K562 (cell line): Measurements from ENCODE around the gene ACTL10. TPM values are rescaled to one million over a fixed set of nuclear protein-coding genes. Genes with fewer than 3 reads are reported as not detected.

Experiments
- CBX3 ChIP-seq, 2 experiments: IDR thresholded peaks; 1 replicate in 1 of 2; 2 replicates in 1 of 2; pipeline ENCODE4 v1.6.1; 2012; ENCODE audit warnings: inconsistent platforms in 2 of 2, low read length in 2 of 2, borderline replicate concordance in 1 of 2, control low read depth in 1 of 2
- FIP1L1 ChIP-seq: fragments of 200-400 bp; formaldehyde crosslinking; IDR thresholded peaks from 2 replicates; pipeline ENCODE4 v1.6.1; 2018; ENCODE audit warnings: mild to moderate bottlenecking, low read depth, low read length; ENCODE audit not compliant: poor library complexity, severe bottlenecking
- GTF2A2 ChIP-seq: IDR thresholded peaks from 2 replicates; pipeline ENCODE4 v1.6.1; 2016; ENCODE audit warnings: mild to moderate bottlenecking, missing genetic modification characterization, missing compliant biosample characterization
- HCFC1 ChIP-seq: IDR thresholded peaks from 2 replicates; pipeline ENCODE4 v1.6.1; 2012; ENCODE audit warnings: low read depth, low read length, improper control_type of control experiment
- NR4A1 ChIP-seq, 2 experiments: fragments of 250-450 bp in 1 of 2; fragments of 450-650 bp in 1 of 2; sonication (Bioruptor Pico) in 1 of 2; IDR thresholded peaks; 2 replicates each; pipeline versions ENCODE4 v1.4.0 to v1.6.1; 2016 to 2020; ENCODE audit warnings: mild to moderate bottlenecking in 2 of 2, missing compliant biosample characterization in 1 of 2, missing genetic modification characterization in 1 of 2, moderate library complexity in 1 of 2
- PPARD ChIP-seq: fragments of 250-450 bp; sonication (Bioruptor Pico); IDR thresholded peaks from 2 replicates; pipeline ENCODE4 v1.8.0; 2022; ENCODE audit warnings: inconsistent platforms, mild to moderate bottlenecking, moderate library complexity
- RBFOX2 ChIP-seq: fragments of 200-400 bp; formaldehyde crosslinking; IDR thresholded peaks from 2 replicates; pipeline ENCODE4 v1.6.1; 2017; ENCODE audit warnings: low read depth, mild to moderate bottlenecking, low read length, moderate library complexity
- REST ChIP-seq, 2 experiments: fragments of 450-650 bp; formaldehyde crosslinking in 1 of 2; IDR thresholded peaks; 2 replicates each; pipeline versions ENCODE4 v1.4.0 to v1.6.1; 2014 to 2020; ENCODE audit warnings: mild to moderate bottlenecking in 2 of 2, borderline replicate concordance in 1 of 2, low read depth in 1 of 2
- SMARCC2 ChIP-seq: fragments of 450-650 bp; IDR thresholded peaks from 2 replicates; pipeline ENCODE4 v1.6.1; 2017; ENCODE audit warnings: antibody characterized with exemption, moderate library complexity, mild to moderate bottlenecking, low read depth
- TAF7 ChIP-seq: fragments of 450-650 bp; IDR thresholded peaks from 2 replicates; pipeline ENCODE4 v1.6.1; 2016; ENCODE audit warnings: missing genetic modification characterization, missing compliant biosample characterization
- TGIF2 ChIP-seq: sonication (generic); formaldehyde crosslinking; IDR thresholded peaks from 2 replicates; pipeline ENCODE4 v1.8.1; 2022; ENCODE audit warnings: mild to moderate bottlenecking, missing genetic modification reagents, moderate library complexity
- U2AF1 ChIP-seq: fragments of 200-400 bp; formaldehyde crosslinking; optimal IDR thresholded peaks from 2 replicates; pipeline ENCODE3; 2017; ENCODE audit warnings: mild to moderate bottlenecking, low read depth, low read length, moderate library complexity
- ZBTB26 ChIP-seq: fragments of 450-650 bp; formaldehyde crosslinking; IDR thresholded peaks from 2 replicates; pipeline ENCODE4 v1.4.0; 2022; ENCODE audit warnings: missing genetic modification characterization
- ZNF197 ChIP-seq: fragments of 200-800 bp; sonication (Bioruptor generic); IDR thresholded peaks from 2 replicates; pipeline ENCODE4 v1.6.1; 2016; ENCODE audit warnings: low read depth, missing genetic modification characterization, missing compliant biosample characterization
- polyA plus RNA-seq, 8 experiments: library from polyadenylated mRNA; depleted of rRNA in 4 of 8; stranded (reverse) in 5 of 8; unstranded in 3 of 8; fragments of >200 nt; fragmentation: Nextera tagmentation in 2 of 8; fragmentation: Illumina TruSeq in 1 of 8; extraction: Ambion mirVana in 2 of 8; extraction: Trizol in 1 of 8; gene quantifications; 2 replicates each; pipeline versions ENCODE4 v1.2.1 to v1.2.3, GENCODE V29; 2011 to 2014; ENCODE audit warnings: inconsistent platforms in 1 of 8, missing spikeins in 1 of 8
- total RNA-seq, 7 experiments: library from RNA; depleted of rRNA in 6 of 7; stranded (reverse); fragments of >200 nt in 6 of 7; fragmentation: Illumina TruSeq in 2 of 7; extraction: Trizol in 2 of 7; gene quantifications; 2 replicates each; pipeline versions ENCODE4 v1.2.1 to v1.2.3, GENCODE V29; 2011 to 2021; ENCODE audit warnings: low replicate concordance in 1 of 7
- TF ChIP-seq, protein P1 (sequence below): sonication (generic); formaldehyde crosslinking; IDR thresholded peaks from 2 replicates; pipeline ENCODE4 v1.8.1; 2023; ENCODE audit warnings: mild to moderate bottlenecking, missing genetic modification reagents

Gene ACTL10
- total and polyA plus RNA-seq, 9 of the 15 experiments (the other 6 are each of a cell fraction or from before 2014, with no cell fraction given), result 0.07 to 0.14 TPM; not detected in 7

DNA sequence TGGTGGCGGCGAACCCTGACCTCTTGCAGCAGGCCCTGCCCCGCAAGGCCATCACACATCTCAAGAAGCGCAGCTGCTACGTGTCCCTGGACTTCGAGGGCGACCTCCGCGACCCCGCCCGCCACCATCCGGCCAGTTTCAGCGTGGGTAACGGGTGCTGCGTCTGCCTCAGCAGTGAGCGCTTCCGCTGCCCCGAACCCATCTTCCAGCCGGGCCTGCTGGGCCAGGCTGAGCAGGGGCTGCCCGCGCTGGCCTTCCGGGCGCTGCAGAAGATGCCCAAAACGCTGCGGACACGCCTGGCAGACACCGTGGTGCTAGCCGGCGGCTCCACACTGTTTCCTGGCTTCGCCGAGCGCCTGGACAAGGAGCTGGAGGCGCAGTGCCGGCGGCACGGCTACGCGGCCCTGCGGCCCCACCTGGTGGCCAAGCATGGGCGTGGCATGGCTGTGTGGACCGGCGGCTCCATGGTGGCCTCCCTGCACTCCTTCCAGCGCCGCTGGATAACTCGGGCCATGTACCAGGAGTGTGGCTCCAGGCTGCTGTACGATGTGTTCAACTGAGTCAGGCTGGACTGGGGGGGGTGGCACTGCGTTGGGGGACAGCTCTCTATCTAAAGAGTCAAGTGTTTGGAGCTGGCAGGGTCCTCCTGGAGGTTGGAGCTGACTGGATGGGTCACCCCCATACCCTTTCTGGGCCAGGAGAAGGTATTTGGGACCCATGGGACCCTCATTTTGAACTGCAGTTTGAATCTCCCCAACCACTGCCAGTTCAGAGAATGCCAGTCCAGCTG is 1.1 kb downstream of the ACTL10 start (continued):
- TF ChIP-seq TGIF2 (CRISPR knock-in tag) (0 out of 2 replicates have a peak, but pooled peaks have one; percentile 43), FIP1L1 (peak; percentile 25), RBFOX2 (peak; percentile 51), SMARCC2 (no peak), GTF2A2 (tag) (no peak), ZNF197 (CRISPR knock-in tag) (no peak), U2AF1 (peak; percentile 55), NR4A1 (CRISPR knock-in tag; IDR thresholded peaks at IDR 0.05) (no peak), NR4A1 (tag; IDR thresholded peaks at IDR 0.05) (no peak), REST (IDR thresholded peaks at IDR 0.05; ENCODE audit: borderline replicate concordance) (peak; percentile 26; the same call in 1 of the 2 replicates), REST (CRISPR knock-in tag; IDR thresholded peaks at IDR 0.05; ENCODE audit: low read depth) (no peak), CBX3 (IDR thresholded peaks at IDR 0.05; ENCODE audit: borderline replicate concordance in 1 of 2, low read length in 2 of 2) (no peak), PPARD (CRISPR knock-in tag) (no peak), ZBTB26 (CRISPR knock-in tag) (no peak), TAF7 (tag) (no peak), HCFC1 (0 out of 2 replicates have a peak, but pooled peaks have one; percentile 33)
- TF ChIP-seq, protein P1, sequence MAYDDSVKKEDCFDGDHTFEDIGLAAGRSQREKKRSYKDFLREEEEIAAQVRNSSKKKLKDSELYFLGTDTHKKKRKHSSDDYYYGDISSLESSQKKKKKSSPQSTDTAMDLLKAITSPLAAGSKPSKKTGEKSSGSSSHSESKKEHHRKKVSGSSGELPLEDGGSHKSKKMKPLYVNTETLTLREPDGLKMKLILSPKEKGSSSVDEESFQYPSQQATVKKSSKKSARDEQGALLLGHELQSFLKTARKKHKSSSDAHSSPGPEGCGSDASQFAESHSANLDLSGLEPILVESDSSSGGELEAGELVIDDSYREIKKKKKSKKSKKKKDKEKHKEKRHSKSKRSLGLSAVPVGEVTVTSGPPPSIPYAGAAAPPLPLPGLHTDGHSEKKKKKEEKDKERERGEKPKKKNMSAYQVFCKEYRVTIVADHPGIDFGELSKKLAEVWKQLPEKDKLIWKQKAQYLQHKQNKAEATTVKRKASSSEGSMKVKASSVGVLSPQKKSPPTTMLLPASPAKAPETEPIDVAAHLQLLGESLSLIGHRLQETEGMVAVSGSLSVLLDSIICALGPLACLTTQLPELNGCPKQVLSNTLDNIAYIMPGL (CRISPR knock-in tag), result no peak
